ENCODE results near the gene C17orf107. TPM values are rescaled to one million over a fixed set of nuclear protein-coding genes. Genes with fewer than 3 reads are reported as not detected.
"Not testable (repeated sequence)": the region's sequence is repeated elsewhere in the genome, so short reads cannot be mapped to it uniquely, and the experiment has no call there.

Gene C17orf107
- total RNA-seq, 1 donor from 2014 or later = not detected

DNA sequence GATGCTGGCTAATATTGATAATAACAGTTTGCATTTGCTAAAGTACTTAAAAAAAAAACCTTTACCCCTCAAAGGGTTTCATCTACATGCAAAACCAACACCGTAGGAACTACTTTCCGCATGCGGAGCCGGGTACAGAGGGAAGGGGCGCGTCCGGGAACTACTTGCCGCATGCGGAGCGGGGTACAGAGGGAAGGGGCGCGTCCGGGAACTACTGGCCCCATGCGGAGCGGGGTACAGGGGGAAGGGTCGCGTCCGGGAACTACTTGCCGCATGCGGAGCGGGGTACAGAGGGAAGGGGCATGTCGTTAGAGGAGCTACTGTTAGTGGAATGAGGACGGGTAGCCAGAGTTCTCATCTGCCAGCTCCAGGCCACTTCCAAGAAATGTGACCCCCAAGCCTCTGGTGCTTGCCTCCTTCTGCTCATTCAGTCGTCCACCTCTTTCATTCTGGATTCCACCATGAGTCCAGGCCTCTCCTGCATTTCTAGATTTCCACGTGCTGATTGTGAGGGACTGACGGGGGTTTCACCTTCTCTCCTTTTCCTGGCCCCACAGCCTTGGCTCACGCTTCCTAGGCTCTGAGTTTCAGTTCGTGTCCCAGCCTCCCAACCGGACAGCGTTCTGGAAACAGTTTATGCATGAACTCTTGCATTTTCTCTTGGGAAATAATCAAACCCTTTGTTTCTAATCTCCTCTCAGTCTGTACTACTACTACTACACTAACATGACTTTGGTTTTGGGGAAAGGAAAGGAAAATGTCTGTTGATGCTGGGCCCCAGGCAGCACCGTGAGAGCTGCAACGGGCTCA lies 39.3 kb upstream of the C17orf107 start:
- no peak for DNase-seq (ENCODE audit: low spot score in 2 of 2)
- Histone ChIP-seq H3K9me3 (no peaks in the 10 kb centered on the region), H3K27ac (no peak overlapping the region), H3K36me3 (peaks cover 0 to 5% of the 10 kb centered on the region in 2 donors), H3K4me1 (peaks cover 0 to 13% of the 10 kb centered on the region in 2 donors), H3K27me3 (no peaks in the 10 kb centered on the region), H3K4me3 (no peak overlapping the region)
- intact Hi-C loops (cut with DNase I) = no loop called here
- TF ChIP-seq, protein P1, sequence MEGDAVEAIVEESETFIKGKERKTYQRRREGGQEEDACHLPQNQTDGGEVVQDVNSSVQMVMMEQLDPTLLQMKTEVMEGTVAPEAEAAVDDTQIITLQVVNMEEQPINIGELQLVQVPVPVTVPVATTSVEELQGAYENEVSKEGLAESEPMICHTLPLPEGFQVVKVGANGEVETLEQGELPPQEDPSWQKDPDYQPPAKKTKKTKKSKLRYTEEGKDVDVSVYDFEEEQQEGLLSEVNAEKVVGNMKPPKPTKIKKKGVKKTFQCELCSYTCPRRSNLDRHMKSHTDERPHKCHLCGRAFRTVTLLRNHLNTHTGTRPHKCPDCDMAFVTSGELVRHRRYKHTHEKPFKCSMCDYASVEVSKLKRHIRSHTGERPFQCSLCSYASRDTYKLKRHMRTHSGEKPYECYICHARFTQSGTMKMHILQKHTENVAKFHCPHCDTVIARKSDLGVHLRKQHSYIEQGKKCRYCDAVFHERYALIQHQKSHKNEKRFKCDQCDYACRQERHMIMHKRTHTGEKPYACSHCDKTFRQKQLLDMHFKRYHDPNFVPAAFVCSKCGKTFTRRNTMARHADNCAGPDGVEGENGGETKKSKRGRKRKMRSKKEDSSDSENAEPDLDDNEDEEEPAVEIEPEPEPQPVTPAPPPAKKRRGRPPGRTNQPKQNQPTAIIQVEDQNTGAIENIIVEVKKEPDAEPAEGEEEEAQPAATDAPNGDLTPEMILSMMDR (IDR thresholded peaks at IDR 0.05) = no peak

DNA sequence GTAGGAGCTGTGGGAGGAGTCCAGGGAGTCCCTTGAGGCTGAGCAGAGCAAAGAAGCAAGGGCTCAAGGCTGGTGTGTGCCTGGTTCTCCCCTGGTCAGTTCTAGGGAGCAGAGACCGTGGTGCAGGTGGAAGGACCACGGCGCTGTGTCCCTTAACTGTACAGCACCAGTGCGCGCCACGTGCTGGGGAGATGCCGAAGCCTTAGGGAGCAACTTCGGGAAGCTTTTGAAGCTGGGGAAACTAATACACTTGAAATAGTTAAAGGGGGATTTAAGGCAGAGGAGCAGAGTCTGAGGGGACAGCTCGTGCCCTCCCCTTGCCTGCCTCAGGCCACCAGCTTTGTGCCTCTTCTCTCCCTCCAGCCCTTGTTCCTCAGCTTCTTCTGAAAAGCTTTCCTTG lies 38.7 kb upstream of the C17orf107 start:
- intact Hi-C loops (cut with DNase I) = no loop called here
- TF ChIP-seq, protein P1 (IDR thresholded peaks at IDR 0.05) = no peak
- no peak overlapping the region for H3K4me3 ChIP-seq
- H3K36me3 ChIP-seq = peaks cover 0 to 5% of the 10 kb centered on the region in 2 donors
- no peaks in the 10 kb centered on the region for H3K27me3 ChIP-seq
- no peak for DNase-seq (ENCODE audit: low spot score in 2 of 2)
- H3K27ac ChIP-seq = no peak overlapping the region
- peaks cover 0 to 13% of the 10 kb centered on the region in 2 donors for H3K4me1 ChIP-seq
- no peaks in the 10 kb centered on the region for H3K9me3 ChIP-seq

GRCh38 chr17:4861052-4861451 lies 38.3 kb upstream of the C17orf107 start:
- Histone ChIP-seq H3K9me3 (no peaks in the 10 kb centered on the region), H3K4me3 (no peak overlapping the region), H3K36me3 (peaks cover 0 to 5% of the 10 kb centered on the region in 2 donors), H3K27me3 (no peaks in the 10 kb centered on the region), H3K4me1 (peaks cover 0 to 13% of the 10 kb centered on the region in 2 donors), H3K27ac (no peak overlapping the region)
- no peak for DNase-seq (ENCODE audit: low spot score in 2 of 2)
- TF ChIP-seq, protein P1 (IDR thresholded peaks at IDR 0.05) = no peak
- intact Hi-C loops (cut with DNase I) = no loop called here

- H3K4me3 ChIP-seq = no peak overlapping the region
- peaks cover 0 to 11% of the 10 kb centered on the region in 2 donors for H3K4me1 ChIP-seq
- no peaks in the 10 kb centered on the region for H3K27me3 ChIP-seq
- TF ChIP-seq, protein P1 (IDR thresholded peaks at IDR 0.05) = no peak
- no peak for DNase-seq (ENCODE audit: low spot score in 2 of 2)
- intact Hi-C loops (cut with DNase I) = no loop called here
- no peaks in the 10 kb centered on the region for H3K9me3 ChIP-seq
- H3K36me3 ChIP-seq = peaks cover 0 to 5% of the 10 kb centered on the region in 2 donors
- H3K27ac ChIP-seq = no peak overlapping the region
Measured at GRCh38 chr17:4862720-4863119, 36.6 kb upstream of the C17orf107 start.

DNA sequence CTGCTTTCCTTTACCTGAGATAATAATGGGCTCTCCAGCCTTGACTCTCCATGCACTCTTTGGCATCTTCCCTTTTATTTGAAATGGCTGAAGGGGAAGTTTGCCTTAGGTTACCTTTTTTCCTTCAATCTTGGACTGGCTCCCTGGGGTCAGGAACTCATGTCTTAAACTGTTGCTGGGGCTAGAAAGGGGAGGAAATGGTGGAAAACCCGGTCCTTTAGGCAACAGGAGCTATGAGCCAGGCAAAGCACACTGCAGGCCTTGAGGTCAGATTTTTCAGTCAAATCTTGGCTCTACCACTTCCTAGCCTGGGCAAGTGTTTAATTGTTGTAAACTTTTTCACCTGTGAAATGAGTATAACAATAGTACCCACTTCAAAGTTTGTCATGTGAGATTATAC lies 36.0 kb upstream of the C17orf107 start:
- no peaks in the 10 kb centered on the region for H3K27me3 ChIP-seq
- H3K36me3 ChIP-seq = peaks cover 0 to 5% of the 10 kb centered on the region in 2 donors
- H3K9me3 ChIP-seq = no peaks in the 10 kb centered on the region
- no peak for DNase-seq (ENCODE audit: low spot score in 2 of 2)
- intact Hi-C loops (cut with DNase I) = no loop called here
- TF ChIP-seq, protein P1 (IDR thresholded peaks at IDR 0.05) = no peak
- H3K4me3 ChIP-seq = no peak overlapping the region
- peaks cover 0 to 6% of the 10 kb centered on the region in 2 donors for H3K4me1 ChIP-seq
- no peak overlapping the region for H3K27ac ChIP-seq

- intact Hi-C loops (cut with DNase I); H3K4me3 ChIP-seq; H3K27me3 ChIP-seq; H3K27ac ChIP-seq; H3K36me3 ChIP-seq; DNase-seq (ENCODE audit: low spot score in 2 of 2); H3K4me1 ChIP-seq; H3K9me3 ChIP-seq: not testable (repeated sequence)
Measured at GRCh38 chr17:4867535-4867934, 31.8 kb upstream of the C17orf107 start.

- H3K27me3 ChIP-seq; H3K4me3 ChIP-seq; H3K27ac ChIP-seq; H3K4me1 ChIP-seq; H3K9me3 ChIP-seq; H3K36me3 ChIP-seq; DNase-seq (ENCODE audit: low spot score in 2 of 2); intact Hi-C loops (cut with DNase I): not testable (repeated sequence)
Measured at GRCh38 chr17:4869058-4869998, 30.0 kb upstream of the C17orf107 start.
